ENCODE measurements around the gene PDE4DIP.
"Not testable (repeated sequence)": the region's sequence is repeated elsewhere in the genome, so short reads cannot be mapped to it uniquely, and the experiment has no call there.

The PDE4DIP gene

DNA sequence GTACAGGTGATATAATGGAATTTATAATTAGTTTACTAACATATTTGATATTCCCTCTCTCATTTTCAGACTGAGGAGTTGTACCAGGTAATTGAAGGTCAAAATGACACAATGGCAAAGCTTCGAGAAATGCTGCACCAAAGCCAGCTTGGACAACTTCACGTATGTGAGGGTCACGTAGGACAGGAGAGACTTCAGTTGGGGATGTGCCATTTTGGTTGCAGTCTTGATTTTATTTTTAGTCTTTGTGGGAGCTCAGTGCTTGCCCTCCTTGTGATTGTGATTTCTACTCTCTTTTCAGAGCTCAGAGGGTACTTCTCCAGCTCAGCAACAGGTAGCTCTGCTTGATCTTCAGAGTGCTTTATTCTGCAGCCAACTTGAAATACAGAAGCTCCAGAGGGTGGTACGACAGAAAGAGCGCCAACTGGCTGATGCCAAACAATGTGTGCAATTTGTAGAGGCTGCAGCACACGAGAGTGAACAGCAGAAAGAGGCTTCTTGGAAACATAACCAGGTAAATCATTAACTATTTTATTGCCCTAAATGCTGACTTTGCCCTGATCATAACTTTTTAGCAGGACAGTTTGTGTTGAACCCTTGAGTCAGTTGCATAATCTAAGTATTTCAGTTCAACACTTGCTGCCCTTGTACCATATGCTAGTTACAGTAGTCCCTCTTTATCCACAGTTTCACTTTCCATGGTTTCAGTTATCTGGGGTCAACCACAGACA is 118.1 kb downstream of the PDE4DIP start:
- H3K36me3 ChIP-seq (ENCODE audit: control insufficient read depth in 1 of 2, insufficient read depth in 2 of 2, low read length in 2 of 2); H3K27ac ChIP-seq (ENCODE audit: low read length): not testable (repeated sequence)

DNA sequence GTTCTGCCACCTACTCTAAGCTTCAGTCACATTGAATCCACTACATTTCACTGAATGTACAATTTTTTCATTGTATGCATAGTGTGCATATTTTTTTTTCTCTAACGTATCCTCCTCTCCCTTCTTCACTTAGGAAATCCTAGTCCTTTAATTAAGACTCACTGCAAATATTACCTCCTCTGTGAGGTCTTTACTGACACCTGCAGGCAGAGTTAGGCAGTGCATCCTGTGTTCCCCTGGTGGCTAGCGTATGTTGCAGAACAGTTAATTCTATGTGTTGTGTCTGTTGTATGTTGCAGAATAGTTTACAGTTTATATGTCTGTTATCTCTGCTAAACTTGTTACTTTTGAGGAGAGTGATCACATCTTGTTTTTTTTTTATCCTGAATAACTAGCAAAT is 121.9 kb downstream of the PDE4DIP start:
- not testable (repeated sequence) for H3K27ac ChIP-seq (ENCODE audit: low read length); H3K36me3 ChIP-seq (ENCODE audit: control insufficient read depth in 1 of 2, insufficient read depth in 2 of 2, low read length in 2 of 2); H3K9me3 ChIP-seq (ENCODE audit: control insufficient read depth in 1 of 2, low read length in 2 of 2); H3K4me3 ChIP-seq (ENCODE audit: low read depth in 1 of 2, low read length in 2 of 2); H3K27me3 ChIP-seq (ENCODE audit: low read depth, low read length); H3K4me1 ChIP-seq (ENCODE audit: control insufficient read depth in 1 of 2, insufficient read depth in 2 of 2, low read length in 2 of 2)

More for the DNA sequence above, 118.1 kb downstream of the PDE4DIP start:
- not testable (repeated sequence) for H3K4me3 ChIP-seq (ENCODE audit: low read depth in 1 of 2, low read length in 2 of 2); H3K9me3 ChIP-seq (ENCODE audit: control insufficient read depth in 1 of 2, low read length in 2 of 2); H3K27me3 ChIP-seq (ENCODE audit: low read depth, low read length); H3K4me1 ChIP-seq (ENCODE audit: control insufficient read depth in 1 of 2, insufficient read depth in 2 of 2, low read length in 2 of 2)

DNA sequence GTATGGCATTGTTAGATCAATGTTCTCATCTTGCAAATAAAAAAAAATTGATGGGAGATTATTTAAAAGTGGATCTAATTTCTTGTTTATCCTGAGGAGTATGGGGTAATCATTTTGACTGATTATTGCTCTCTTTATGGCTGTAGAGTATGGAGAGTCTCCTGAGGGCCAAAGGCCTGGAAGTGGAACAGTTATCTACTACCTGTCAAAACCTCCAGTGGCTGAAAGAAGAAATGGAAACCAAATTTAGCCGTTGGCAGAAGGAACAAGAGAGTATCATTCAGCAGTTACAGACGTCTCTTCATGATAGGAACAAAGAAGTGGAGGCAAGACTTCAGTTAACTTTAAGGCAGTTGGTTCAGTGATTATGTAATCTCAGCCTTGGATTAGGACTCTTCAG is 123.4 kb downstream of the PDE4DIP start:
- H3K27me3 ChIP-seq (ENCODE audit: low read depth, low read length); H3K4me1 ChIP-seq (ENCODE audit: control insufficient read depth in 1 of 2, insufficient read depth in 2 of 2, low read length in 2 of 2); H3K9me3 ChIP-seq (ENCODE audit: control insufficient read depth in 1 of 2, low read length in 2 of 2); H3K27ac ChIP-seq (ENCODE audit: low read length); H3K4me3 ChIP-seq (ENCODE audit: low read depth in 1 of 2, low read length in 2 of 2); H3K36me3 ChIP-seq (ENCODE audit: control insufficient read depth in 1 of 2, insufficient read depth in 2 of 2, low read length in 2 of 2): not testable (repeated sequence)

DNA sequence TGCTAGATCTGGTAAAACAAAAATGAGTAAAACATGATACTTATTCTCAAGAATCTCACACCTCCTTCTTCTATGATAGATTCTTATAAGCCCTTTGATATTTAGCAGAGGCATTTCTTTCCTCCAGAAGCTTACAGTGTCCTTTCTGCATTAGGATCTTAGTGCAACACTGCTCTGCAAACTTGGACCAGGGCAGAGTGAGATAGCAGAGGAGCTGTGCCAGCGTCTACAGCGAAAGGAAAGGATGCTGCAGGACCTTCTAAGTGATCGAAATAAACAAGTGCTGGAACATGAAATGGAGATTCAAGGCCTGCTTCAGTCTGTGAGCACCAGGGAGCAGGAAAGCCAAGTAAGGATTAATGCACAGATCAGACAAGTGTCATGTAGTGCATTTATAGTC is 124.5 kb downstream of the PDE4DIP start:
- not testable (repeated sequence) for H3K36me3 ChIP-seq (ENCODE audit: control insufficient read depth in 1 of 2, insufficient read depth in 2 of 2, low read length in 2 of 2); H3K27me3 ChIP-seq (ENCODE audit: low read depth, low read length); H3K9me3 ChIP-seq (ENCODE audit: control insufficient read depth in 1 of 2, low read length in 2 of 2); H3K4me1 ChIP-seq (ENCODE audit: control insufficient read depth in 1 of 2, insufficient read depth in 2 of 2, low read length in 2 of 2); H3K27ac ChIP-seq (ENCODE audit: low read length); H3K4me3 ChIP-seq (ENCODE audit: low read depth in 1 of 2, low read length in 2 of 2)

DNA sequence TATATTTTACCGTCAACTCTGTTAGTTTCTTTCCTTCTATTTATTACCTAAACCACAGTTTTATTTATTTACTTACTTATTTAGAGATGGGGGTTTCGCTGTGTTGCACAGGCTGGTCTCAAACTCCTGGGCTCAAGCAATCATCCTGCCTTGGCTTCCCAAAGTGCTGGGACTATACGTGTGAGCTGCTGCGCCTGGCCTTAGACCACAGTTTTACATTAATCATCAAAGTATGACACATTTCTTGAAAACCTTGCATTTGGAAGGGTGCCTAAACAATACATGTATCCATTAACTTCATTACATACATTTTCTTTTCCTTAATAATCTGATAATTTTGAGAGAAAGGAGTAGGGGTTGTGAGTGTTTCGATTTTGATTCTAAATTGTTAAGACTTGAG is 124.9 kb downstream of the PDE4DIP start:
- H3K36me3 ChIP-seq (ENCODE audit: control insufficient read depth in 1 of 2, insufficient read depth in 2 of 2, low read length in 2 of 2); H3K9me3 ChIP-seq (ENCODE audit: control insufficient read depth in 1 of 2, low read length in 2 of 2); H3K27ac ChIP-seq (ENCODE audit: low read length); H3K4me1 ChIP-seq (ENCODE audit: control insufficient read depth in 1 of 2, insufficient read depth in 2 of 2, low read length in 2 of 2); H3K27me3 ChIP-seq (ENCODE audit: low read depth, low read length); H3K4me3 ChIP-seq (ENCODE audit: low read depth in 1 of 2, low read length in 2 of 2): not testable (repeated sequence)

DNA sequence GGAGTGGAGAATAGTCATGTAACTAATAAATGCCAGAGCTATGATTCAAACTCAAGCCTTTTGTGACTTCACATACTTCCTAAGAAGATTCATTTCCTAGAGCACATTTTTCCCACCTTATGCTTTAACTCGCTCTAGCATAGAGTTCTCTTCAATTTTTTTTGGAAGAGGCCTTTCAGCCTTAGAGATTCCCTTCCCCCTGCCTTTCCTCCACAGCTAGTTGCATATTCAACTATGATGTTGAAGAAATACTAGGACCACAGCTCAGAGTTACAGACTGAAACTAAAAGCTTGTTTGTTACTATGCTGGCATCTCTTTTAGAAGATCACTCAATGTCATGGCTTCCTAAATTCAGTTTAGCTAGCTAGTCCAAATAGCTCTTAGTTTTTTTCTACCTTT is 131.2 kb downstream of the PDE4DIP start:
- H3K27me3 ChIP-seq (ENCODE audit: low read depth, low read length); H3K4me1 ChIP-seq (ENCODE audit: control insufficient read depth in 1 of 2, insufficient read depth in 2 of 2, low read length in 2 of 2); H3K27ac ChIP-seq (ENCODE audit: low read length); H3K4me3 ChIP-seq (ENCODE audit: low read depth in 1 of 2, low read length in 2 of 2); H3K9me3 ChIP-seq (ENCODE audit: control insufficient read depth in 1 of 2, low read length in 2 of 2): not testable (repeated sequence)
- H3K36me3 ChIP-seq (ENCODE audit: control insufficient read depth in 1 of 2, insufficient read depth in 2 of 2, low read length in 2 of 2) = peaks cover 10 to 19% of the 10 kb centered on the region in 2 donors

DNA sequence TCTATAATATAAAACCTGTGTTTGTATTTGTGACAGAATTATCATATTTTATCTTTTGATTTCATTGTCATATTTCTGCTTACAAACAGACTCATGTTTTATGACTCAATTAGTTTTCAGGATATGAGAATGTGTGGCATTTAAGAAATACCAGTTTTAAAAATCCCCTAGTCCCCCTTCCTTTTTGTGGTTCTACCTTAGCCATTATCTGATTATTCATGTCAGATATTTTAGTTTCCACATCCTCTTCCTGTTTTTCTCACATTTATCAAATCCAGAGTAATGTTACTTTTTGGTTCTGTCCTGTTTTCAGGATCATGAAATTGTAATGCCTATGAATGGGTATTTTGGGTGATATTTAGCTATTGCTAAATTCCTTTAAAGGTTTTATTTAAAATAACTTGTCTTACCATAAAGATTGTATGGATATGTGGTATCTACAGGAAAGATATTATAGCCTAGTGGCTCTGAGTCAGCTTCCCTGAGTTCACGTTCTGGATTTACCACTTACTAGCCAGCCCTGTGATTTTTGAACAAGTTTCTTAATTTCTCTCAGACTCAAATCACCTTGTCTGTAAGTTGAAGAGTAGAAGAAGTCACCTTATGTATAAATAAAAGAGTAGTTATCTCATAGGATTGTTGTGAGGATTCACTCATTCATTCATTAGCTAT is 131.8 kb downstream of the PDE4DIP start:
- H3K27ac ChIP-seq (ENCODE audit: low read length); H3K9me3 ChIP-seq (ENCODE audit: control insufficient read depth in 1 of 2, low read length in 2 of 2); H3K4me1 ChIP-seq (ENCODE audit: control insufficient read depth in 1 of 2, insufficient read depth in 2 of 2, low read length in 2 of 2); H3K4me3 ChIP-seq (ENCODE audit: low read depth in 1 of 2, low read length in 2 of 2); H3K27me3 ChIP-seq (ENCODE audit: low read depth, low read length): not testable (repeated sequence)
- peaks cover 13 to 21% of the 10 kb centered on the region in 2 donors for H3K36me3 ChIP-seq (ENCODE audit: control insufficient read depth in 1 of 2, insufficient read depth in 2 of 2, low read length in 2 of 2)

DNA sequence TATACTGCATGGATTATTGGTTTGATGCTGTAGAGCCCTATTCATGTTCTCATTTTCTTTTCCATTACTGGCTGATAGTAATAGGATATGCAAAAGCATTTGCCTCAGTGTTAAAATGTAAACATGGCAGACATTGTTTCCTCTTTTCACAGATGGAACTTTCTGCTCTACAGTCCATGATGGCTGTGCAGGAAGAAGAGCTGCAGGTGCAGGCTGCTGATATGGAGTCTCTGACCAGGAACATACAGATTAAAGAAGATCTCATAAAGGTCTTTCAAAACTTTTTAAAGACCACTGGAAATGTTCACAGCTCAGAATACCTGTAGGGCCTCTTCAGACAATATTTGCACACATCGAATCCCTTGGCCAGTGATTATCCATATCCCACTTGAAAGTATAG is 133.6 kb downstream of the PDE4DIP start:
- not testable (repeated sequence) for H3K4me1 ChIP-seq (ENCODE audit: control insufficient read depth in 1 of 2, insufficient read depth in 2 of 2, low read length in 2 of 2); H3K27ac ChIP-seq (ENCODE audit: low read length)

DNA sequence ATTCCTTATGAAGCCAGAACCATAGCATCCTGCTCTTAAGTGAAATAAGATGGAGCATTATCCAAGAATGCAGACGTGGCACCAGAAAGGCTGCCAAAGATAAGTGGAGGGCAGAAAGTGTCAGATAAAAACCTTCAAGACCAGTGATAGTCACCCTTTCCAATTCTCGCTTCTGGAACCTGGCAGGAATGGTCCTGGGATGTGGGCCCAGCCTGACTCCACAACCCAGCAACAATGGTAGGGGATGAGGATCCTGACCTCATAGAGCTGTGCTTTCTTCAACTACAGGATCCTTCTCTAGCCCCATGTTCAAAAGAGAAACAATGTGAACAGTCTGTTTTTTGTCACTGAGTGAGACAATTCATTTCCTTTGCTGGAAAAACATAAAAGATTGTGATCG is 145.2 kb downstream of the PDE4DIP start:
- not testable (repeated sequence) for H3K9me3 ChIP-seq (ENCODE audit: control insufficient read depth in 1 of 2, low read length in 2 of 2); H3K36me3 ChIP-seq (ENCODE audit: control insufficient read depth in 1 of 2, insufficient read depth in 2 of 2, low read length in 2 of 2); H3K27ac ChIP-seq (ENCODE audit: low read length); H3K27me3 ChIP-seq (ENCODE audit: low read depth, low read length); H3K4me1 ChIP-seq (ENCODE audit: control insufficient read depth in 1 of 2, insufficient read depth in 2 of 2, low read length in 2 of 2); H3K4me3 ChIP-seq (ENCODE audit: low read depth in 1 of 2, low read length in 2 of 2)

More for the DNA sequence above, 133.6 kb downstream of the PDE4DIP start:
- not testable (repeated sequence) for H3K9me3 ChIP-seq (ENCODE audit: control insufficient read depth in 1 of 2, low read length in 2 of 2); H3K4me3 ChIP-seq (ENCODE audit: low read depth in 1 of 2, low read length in 2 of 2); H3K27me3 ChIP-seq (ENCODE audit: low read depth, low read length)
- H3K36me3 ChIP-seq (ENCODE audit: control insufficient read depth in 1 of 2, insufficient read depth in 2 of 2, low read length in 2 of 2) = peaks cover 21 to 37% of the 10 kb centered on the region in 2 donors

DNA sequence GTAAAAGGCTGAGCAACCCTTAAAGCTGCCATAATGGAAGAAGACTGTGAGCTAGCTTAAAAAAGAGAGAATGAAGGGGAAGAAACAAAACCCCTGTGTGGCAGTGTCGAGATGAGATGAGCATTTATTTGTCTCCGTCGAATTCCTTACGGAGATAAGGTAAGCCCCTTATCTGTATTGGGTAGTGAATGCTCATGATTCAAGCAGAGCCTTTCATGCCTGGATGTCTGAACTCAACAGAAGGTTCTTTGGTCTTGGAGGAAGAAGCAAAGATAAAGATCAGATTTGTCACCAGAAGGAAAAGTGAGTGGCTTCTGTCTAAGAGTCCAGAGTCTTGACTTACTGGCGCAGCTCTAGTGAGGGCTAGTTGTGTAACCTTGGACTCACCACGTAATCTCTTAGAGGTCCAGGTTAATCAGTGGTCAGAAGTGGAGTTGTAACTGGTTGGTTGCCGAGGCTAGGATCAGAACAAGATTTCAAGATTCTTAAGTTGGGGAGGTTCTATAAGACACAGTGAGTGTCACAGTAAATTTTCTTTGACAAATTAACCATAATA is 146.1 kb downstream of the PDE4DIP start:
- H3K27ac ChIP-seq (ENCODE audit: low read length); H3K9me3 ChIP-seq (ENCODE audit: control insufficient read depth in 1 of 2, low read length in 2 of 2); H3K27me3 ChIP-seq (ENCODE audit: low read depth, low read length); H3K4me1 ChIP-seq (ENCODE audit: control insufficient read depth in 1 of 2, insufficient read depth in 2 of 2, low read length in 2 of 2); H3K4me3 ChIP-seq (ENCODE audit: low read depth in 1 of 2, low read length in 2 of 2); H3K36me3 ChIP-seq (ENCODE audit: control insufficient read depth in 1 of 2, insufficient read depth in 2 of 2, low read length in 2 of 2): not testable (repeated sequence)

DNA sequence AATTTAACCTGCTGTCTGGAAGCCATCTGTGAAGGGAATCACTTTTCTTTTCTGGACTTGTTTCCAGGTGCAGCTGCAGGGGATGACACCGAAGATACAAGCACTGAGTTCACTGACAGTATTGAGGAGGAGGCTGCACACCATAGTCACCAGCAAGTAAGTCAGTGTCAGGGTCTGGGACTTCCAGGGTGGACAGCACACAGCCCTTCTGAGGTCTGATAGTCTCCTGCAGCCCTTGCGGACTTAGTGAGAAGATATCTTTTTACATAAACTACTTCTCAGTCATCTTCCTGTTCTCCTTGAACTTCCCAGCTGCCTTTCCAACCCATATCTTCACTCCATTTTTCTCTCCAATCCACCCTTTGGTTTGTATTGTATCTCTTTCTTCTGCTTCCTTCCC is 147.6 kb downstream of the PDE4DIP start:
- not testable (repeated sequence) for H3K36me3 ChIP-seq (ENCODE audit: control insufficient read depth in 1 of 2, insufficient read depth in 2 of 2, low read length in 2 of 2); H3K9me3 ChIP-seq (ENCODE audit: control insufficient read depth in 1 of 2, low read length in 2 of 2); H3K4me1 ChIP-seq (ENCODE audit: control insufficient read depth in 1 of 2, insufficient read depth in 2 of 2, low read length in 2 of 2); H3K27ac ChIP-seq (ENCODE audit: low read length); H3K27me3 ChIP-seq (ENCODE audit: low read depth, low read length); H3K4me3 ChIP-seq (ENCODE audit: low read depth in 1 of 2, low read length in 2 of 2)

DNA sequence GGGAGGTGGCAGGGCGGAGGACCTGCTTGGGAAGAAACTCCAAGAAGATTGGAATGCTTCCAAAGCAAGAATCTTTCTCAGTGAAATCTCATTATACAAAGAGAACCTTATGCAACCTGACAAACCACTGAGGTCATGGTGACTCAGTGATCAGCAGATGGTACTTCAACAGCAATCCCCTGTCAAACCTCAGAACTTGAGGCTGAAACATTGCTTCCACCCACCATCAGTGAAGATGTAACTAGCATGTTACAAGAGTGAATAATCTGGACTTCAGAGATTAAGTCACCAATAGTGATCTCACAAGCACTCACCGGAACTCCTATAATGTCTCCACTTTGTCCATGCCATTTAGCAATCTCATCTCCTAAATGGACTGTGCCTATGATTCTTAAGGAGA is 148.1 kb downstream of the PDE4DIP start:
- not testable (repeated sequence) for H3K36me3 ChIP-seq (ENCODE audit: control insufficient read depth in 1 of 2, insufficient read depth in 2 of 2, low read length in 2 of 2); H3K27ac ChIP-seq (ENCODE audit: low read length); H3K4me1 ChIP-seq (ENCODE audit: control insufficient read depth in 1 of 2, insufficient read depth in 2 of 2, low read length in 2 of 2); H3K4me3 ChIP-seq (ENCODE audit: low read depth in 1 of 2, low read length in 2 of 2); H3K27me3 ChIP-seq (ENCODE audit: low read depth, low read length); H3K9me3 ChIP-seq (ENCODE audit: control insufficient read depth in 1 of 2, low read length in 2 of 2)
